DOHH2 (cell line): ENCODE results near the gene BNC2.

Experiments
- H3F3A ChIP-seq: fragments of 200-600 bp; sonication (generic), shearing (Covaris generic); 2 replicates; pipeline ENCODE4 v1.6.0; 2016; ENCODE audit warnings: antibody characterized with exemption, mild to moderate bottlenecking; ENCODE audit not compliant: control insufficient read depth, insufficient read depth
- H3K27ac ChIP-seq: fragments of 200-600 bp; sonication (generic); 2 replicates; pipeline ENCODE4 v1.5.1; 2014; ENCODE audit warnings: low read depth, mild to moderate bottlenecking, low read length, moderate library complexity
- H3K27me3 ChIP-seq: fragments of 200-600 bp; sonication (generic); 2 replicates; pipeline ENCODE4 v1.6.1; 2014; ENCODE audit warnings: mild to moderate bottlenecking, low read length, mixed read lengths; ENCODE audit not compliant: control insufficient read depth
- H3K36me3 ChIP-seq: fragments of 200-600 bp; sonication (generic); 2 replicates; pipeline ENCODE4 v1.6.1; 2014; ENCODE audit warnings: mild to moderate bottlenecking, low read length, moderate library complexity, mixed read lengths; ENCODE audit not compliant: control insufficient read depth
- H3K4me1 ChIP-seq: fragments of 200-600 bp; sonication (generic); 2 replicates; pipeline ENCODE4 v1.6.1; 2014; ENCODE audit warnings: mild to moderate bottlenecking, low read length, mixed read lengths; ENCODE audit not compliant: control insufficient read depth
- H3K4me2 ChIP-seq: fragments of 200-600 bp; sonication (generic); 2 replicates; pipeline ENCODE4 v1.6.0; 2014; ENCODE audit warnings: mild to moderate bottlenecking, low read length, moderate library complexity
- H3K4me3 ChIP-seq: fragments of 200-600 bp; sonication (generic); 2 replicates; pipeline ENCODE4 v1.5.1; 2014; ENCODE audit warnings: mild to moderate bottlenecking, low read length, mixed read lengths
- H3K79me2 ChIP-seq: fragments of 200-600 bp; sonication (generic); 2 replicates; pipeline ENCODE4 v1.6.1; 2014; ENCODE audit warnings: mild to moderate bottlenecking, low read length, mixed read lengths; ENCODE audit not compliant: control insufficient read depth
- H3K9me2 ChIP-seq: fragments of 200-600 bp; sonication (generic); replicated peaks from 2 replicates; pipeline ENCODE4 v1.6.1; 2014; ENCODE audit warnings: mild to moderate bottlenecking, low read length, mixed read lengths; ENCODE audit not compliant: control insufficient read depth
- H3K9me3 ChIP-seq: fragments of 200-600 bp; sonication (generic); 2 replicates; pipeline ENCODE4 v1.6.1; 2014; ENCODE audit warnings: antibody characterized with exemption, low read length, mixed read lengths; ENCODE audit not compliant: control insufficient read depth, insufficient read depth
- H4K20me1 ChIP-seq: fragments of 200-600 bp; sonication (generic); 2 replicates; pipeline ENCODE4 v1.6.0; 2014; ENCODE audit warnings: low read depth, mild to moderate bottlenecking, antibody characterized with exemption, low read length, moderate library complexity; ENCODE audit not compliant: control insufficient read depth, insufficient read depth
- EZH2phosphoT487 ChIP-seq: fragments of 200-600 bp; sonication (generic); IDR thresholded peaks from 2 replicates; pipeline ENCODE4 v1.6.1; 2017; ENCODE audit warnings: borderline replicate concordance, mild to moderate bottlenecking, antibody characterized with exemption, low read length, moderate library complexity, mixed read lengths
- TF ChIP-seq, protein P1 (sequence below): fragments of 200-600 bp; sonication (generic); IDR thresholded peaks from one replicate; pipeline ENCODE4 v1.5.1; 2014; ENCODE audit warnings: antibody characterized with exemption, mild to moderate bottlenecking, low read depth, low read length; ENCODE audit not compliant: poor library complexity, severe bottlenecking

The BNC2 gene

DNA sequence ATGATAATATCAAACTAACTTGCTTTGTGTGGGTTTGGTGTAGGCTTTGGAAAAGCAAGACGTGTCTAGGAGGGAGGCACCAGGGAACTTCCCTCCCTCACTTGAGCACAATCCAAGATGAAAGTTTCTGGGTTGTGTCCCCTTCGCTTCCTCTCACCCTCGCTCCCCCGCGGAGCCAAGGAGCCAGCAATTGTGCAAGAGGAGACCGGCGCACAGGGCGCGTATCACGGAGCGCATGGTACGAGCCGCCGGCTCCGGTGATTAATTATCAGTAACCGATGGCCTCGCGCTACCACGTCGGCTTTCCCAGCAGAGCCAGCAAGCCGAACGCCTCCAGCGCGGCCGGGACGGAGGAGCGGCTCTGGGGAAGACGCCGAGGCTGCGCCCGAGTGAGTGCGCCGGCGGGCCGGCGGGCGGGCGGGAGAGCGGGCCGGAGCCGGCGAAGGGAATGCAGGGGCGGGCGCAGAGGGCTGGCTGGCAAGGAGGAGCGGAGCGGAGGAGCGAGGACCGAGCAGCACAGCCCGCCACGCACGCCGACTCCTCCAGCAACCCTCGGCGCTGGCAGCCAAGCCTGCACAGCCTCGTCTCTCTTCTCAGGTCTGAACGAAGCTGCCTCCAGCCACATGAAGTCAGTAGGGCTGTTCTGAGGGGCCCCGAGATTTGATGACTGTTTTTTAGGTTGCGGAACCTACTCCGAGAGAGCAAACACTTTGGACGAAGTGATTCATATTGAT is 143.6 kb downstream of the BNC2 start:
- H3K79me2 ChIP-seq: no peaks in the 10 kb centered on the region
- H3K36me3 ChIP-seq: no peaks in the 10 kb centered on the region
- no peaks in the 10 kb centered on the region for H3K9me3 ChIP-seq
- H3K4me1 ChIP-seq: no peaks in the 10 kb centered on the region
- no peaks in the 10 kb centered on the region for H3F3A ChIP-seq
- TF ChIP-seq, protein P1, sequence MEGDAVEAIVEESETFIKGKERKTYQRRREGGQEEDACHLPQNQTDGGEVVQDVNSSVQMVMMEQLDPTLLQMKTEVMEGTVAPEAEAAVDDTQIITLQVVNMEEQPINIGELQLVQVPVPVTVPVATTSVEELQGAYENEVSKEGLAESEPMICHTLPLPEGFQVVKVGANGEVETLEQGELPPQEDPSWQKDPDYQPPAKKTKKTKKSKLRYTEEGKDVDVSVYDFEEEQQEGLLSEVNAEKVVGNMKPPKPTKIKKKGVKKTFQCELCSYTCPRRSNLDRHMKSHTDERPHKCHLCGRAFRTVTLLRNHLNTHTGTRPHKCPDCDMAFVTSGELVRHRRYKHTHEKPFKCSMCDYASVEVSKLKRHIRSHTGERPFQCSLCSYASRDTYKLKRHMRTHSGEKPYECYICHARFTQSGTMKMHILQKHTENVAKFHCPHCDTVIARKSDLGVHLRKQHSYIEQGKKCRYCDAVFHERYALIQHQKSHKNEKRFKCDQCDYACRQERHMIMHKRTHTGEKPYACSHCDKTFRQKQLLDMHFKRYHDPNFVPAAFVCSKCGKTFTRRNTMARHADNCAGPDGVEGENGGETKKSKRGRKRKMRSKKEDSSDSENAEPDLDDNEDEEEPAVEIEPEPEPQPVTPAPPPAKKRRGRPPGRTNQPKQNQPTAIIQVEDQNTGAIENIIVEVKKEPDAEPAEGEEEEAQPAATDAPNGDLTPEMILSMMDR: no peak
- no peak for TF ChIP-seq EZH2phosphoT487
- H3K4me2 ChIP-seq: no peak overlapping the region
- no peak overlapping the region for H3K27ac ChIP-seq
- H3K4me3 ChIP-seq: no peak overlapping the region
- H3K9me2 ChIP-seq: no peaks in the 10 kb centered on the region
- H3K27me3 ChIP-seq: no peaks in the 10 kb centered on the region
- H4K20me1 ChIP-seq: no peaks in the 10 kb centered on the region

GRCh38 chr9:16726029-16726428 is 144.4 kb downstream of the BNC2 start:
- H4K20me1 ChIP-seq: no peaks in the 10 kb centered on the region
- H3K27ac ChIP-seq: no peak overlapping the region
- no peak overlapping the region for H3K4me3 ChIP-seq
- H3K4me2 ChIP-seq: no peak overlapping the region
- no peaks in the 10 kb centered on the region for H3K36me3 ChIP-seq
- no peaks in the 10 kb centered on the region for H3K9me3 ChIP-seq
- H3K4me1 ChIP-seq: no peaks in the 10 kb centered on the region
- TF ChIP-seq EZH2phosphoT487: no peak
- TF ChIP-seq, protein P1: no peak
- no peaks in the 10 kb centered on the region for H3K27me3 ChIP-seq
- H3K9me2 ChIP-seq: no peaks in the 10 kb centered on the region
- H3F3A ChIP-seq: no peaks in the 10 kb centered on the region
- H3K79me2 ChIP-seq: no peaks in the 10 kb centered on the region

DNA sequence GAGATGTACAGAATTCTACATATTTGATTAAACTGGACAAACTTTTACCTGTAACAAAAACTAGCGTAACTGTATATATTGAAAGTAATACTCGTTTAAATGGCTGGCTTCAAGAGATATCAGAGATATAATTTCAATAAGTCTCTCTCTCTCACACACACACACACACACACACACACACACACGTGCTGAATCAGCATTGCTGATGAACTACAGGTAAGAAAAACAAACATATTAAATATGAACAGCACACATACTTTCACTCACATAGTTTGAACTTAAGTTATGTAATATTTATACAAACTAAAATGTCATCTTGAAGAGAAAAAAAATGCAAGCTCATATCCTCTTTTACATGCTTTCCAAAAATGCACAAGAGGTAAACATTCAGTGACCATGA is 145.4 kb downstream of the BNC2 start:
- Histone ChIP-seq H3K27ac (no peak overlapping the region), H3K36me3 (no peaks in the 10 kb centered on the region), H3K9me3 (no peaks in the 10 kb centered on the region), H3K79me2 (no peaks in the 10 kb centered on the region), H3K4me1 (no peaks in the 10 kb centered on the region), H3K9me2 (no peaks in the 10 kb centered on the region), H4K20me1 (no peaks in the 10 kb centered on the region), H3K4me3 (no peak overlapping the region), H3K4me2 (no peak overlapping the region), H3K27me3 (no peaks in the 10 kb centered on the region), H3F3A (no peaks in the 10 kb centered on the region)
- no peak for TF ChIP-seq EZH2phosphoT487
- TF ChIP-seq, protein P1: no peak
